ENCODE results near the gene OGFR.

OGFR gene

DNA sequence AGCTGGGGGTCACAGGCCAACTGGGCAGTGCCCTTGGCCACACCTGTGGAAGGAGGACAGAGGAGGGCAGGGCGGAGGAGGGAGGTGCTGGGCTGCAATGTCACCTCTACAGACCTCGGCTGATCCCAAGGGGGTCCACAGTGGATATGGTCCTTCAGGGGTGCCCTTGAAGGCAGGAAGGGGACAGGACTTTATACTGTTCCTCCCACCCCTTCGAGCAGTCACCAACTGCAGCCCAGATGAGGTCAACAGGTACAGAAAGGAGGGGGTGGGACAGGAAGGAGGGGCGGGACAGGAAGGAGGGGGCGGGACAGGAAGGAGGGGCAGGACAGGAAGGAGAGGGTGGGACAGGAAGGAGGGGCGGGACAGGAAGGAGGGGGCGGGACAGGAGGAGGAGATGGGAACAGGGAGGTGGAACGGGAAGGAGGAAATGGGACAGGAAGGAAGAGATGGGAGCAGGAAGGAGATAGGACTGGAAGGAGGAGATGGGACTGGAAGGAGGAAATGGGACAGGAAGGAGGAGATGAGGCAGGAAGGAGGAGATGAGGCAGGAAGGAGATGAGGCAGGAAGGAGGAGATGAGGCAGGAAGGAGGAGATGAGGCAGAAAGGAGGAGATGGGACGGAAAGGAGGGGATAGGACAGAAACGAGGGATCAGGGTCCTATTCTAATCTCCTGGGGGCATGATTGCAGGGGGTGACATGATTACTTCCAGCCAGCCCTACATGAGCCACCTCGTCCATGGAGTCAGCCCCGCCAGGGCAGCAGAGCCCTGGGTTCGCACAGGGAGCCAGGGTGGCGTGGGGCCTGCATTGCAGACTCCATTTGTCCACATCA is 27.7 kb upstream of the OGFR start (continued):
- TF ChIP-seq PRDM1 (tag by site-specific recombination; IDR thresholded peaks at IDR 0.05) (no peak), ZBTB17 (tag by site-specific recombination; IDR thresholded peaks at IDR 0.05) (no peak; the same call in 1 of the 2 replicates), ZNF248 (tag by site-specific recombination; IDR thresholded peaks at IDR 0.05) (no peak), ZFP37 (tag by site-specific recombination; IDR thresholded peaks at IDR 0.05) (no peak), ZNF433 (tag by site-specific recombination; IDR thresholded peaks at IDR 0.05; ENCODE audit: low read depth) (no peak), IKZF3 (tag by site-specific recombination; IDR thresholded peaks at IDR 0.05) (peak; percentile 98), YY2 (tag by site-specific recombination; IDR thresholded peaks at IDR 0.05) (no peak), ZNF239 (tag by site-specific recombination; IDR thresholded peaks at IDR 0.05) (0 out of 2 replicates have a peak, but pooled peaks have one; percentile 23), EGR2 (tag by site-specific recombination; IDR thresholded peaks at IDR 0.05; ENCODE audit: low read depth) (peak; percentile 65), ZNF776 (tag by site-specific recombination; IDR thresholded peaks at IDR 0.05; ENCODE audit: borderline replicate concordance) (no peak), ZNF514 (tag by site-specific recombination; IDR thresholded peaks at IDR 0.05) (no peak), ZNF157 (tag by site-specific recombination; IDR thresholded peaks at IDR 0.05) (no peak), ZNF324 (tag by site-specific recombination; IDR thresholded peaks at IDR 0.05) (no peak), ZNF341 (tag by site-specific recombination; IDR thresholded peaks at IDR 0.05; ENCODE audit: low read depth) (no peak; the same call in none of the 2 replicates), ZBTB8A (tag by site-specific recombination; IDR thresholded peaks at IDR 0.05) (no peak), ZNF138 (tag by site-specific recombination; IDR thresholded peaks at IDR 0.05; ENCODE audit: borderline replicate concordance) (no peak), ZSCAN16 (tag by site-specific recombination; IDR thresholded peaks at IDR 0.05) (no peak), SP2 (tag by site-specific recombination; IDR thresholded peaks at IDR 0.05) (peak; percentile 89)
- TF ChIP-seq, protein P1, sequence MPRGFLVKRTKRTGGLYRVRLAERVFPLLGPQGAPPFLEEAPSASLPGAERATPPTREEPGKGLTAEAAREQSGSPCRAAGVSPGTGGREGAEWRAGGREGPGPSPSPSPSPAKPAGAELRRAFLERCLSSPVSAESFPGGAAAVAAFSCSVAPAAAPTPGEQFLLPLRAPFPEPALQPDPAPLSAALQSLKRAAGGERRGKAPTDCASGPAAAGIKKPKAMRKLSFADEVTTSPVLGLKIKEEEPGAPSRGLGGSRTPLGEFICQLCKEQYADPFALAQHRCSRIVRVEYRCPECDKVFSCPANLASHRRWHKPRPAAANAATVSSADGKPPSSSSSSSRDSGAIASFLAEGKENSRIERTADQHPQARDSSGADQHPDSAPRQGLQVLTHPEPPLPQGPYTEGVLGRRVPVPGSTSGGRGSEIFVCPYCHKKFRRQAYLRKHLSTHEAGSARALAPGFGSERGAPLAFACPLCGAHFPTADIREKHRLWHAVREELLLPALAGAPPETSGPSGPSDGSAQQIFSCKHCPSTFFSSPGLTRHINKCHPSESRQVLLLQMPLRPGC (tag by site-specific recombination; IDR thresholded peaks at IDR 0.05): no peak
- TF ChIP-seq, protein P2, sequence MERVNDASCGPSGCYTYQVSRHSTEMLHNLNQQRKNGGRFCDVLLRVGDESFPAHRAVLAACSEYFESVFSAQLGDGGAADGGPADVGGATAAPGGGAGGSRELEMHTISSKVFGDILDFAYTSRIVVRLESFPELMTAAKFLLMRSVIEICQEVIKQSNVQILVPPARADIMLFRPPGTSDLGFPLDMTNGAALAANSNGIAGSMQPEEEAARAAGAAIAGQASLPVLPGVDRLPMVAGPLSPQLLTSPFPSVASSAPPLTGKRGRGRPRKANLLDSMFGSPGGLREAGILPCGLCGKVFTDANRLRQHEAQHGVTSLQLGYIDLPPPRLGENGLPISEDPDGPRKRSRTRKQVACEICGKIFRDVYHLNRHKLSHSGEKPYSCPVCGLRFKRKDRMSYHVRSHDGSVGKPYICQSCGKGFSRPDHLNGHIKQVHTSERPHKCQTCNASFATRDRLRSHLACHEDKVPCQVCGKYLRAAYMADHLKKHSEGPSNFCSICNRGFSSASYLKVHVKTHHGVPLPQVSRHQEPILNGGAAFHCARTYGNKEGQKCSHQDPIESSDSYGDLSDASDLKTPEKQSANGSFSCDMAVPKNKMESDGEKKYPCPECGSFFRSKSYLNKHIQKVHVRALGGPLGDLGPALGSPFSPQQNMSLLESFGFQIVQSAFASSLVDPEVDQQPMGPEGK (tag by site-specific recombination; IDR thresholded peaks at IDR 0.05): peak; percentile 69
- TF ChIP-seq, protein P3, sequence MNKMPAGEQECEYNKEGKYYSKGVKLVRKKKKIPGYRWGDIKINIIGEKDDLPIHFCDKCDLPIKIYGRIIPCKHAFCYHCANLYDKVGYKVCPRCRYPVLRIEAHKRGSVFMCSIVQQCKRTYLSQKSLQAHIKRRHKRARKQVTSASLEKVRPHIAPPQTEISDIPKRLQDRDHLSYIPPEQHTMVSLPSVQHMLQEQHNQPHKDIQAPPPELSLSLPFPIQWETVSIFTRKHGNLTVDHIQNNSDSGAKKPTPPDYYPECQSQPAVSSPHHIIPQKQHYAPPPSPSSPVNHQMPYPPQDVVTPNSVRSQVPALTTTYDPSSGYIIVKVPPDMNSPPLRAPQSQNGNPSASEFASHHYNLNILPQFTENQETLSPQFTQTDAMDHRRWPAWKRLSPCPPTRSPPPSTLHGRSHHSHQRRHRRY (tag by site-specific recombination; IDR thresholded peaks at IDR 0.05): no peak
- TF ChIP-seq, protein P4, sequence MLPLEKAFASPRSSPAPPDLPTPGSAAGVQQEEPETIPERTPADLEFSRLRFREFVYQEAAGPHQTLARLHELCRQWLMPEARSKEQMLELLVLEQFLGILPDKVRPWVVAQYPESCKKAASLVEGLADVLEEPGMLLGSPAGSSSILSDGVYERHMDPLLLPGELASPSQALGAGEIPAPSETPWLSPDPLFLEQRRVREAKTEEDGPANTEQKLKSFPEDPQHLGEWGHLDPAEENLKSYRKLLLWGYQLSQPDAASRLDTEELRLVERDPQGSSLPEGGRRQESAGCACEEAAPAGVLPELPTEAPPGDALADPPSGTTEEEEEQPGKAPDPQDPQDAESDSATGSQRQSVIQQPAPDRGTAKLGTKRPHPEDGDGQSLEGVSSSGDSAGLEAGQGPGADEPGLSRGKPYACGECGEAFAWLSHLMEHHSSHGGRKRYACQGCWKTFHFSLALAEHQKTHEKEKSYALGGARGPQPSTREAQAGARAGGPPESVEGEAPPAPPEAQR (tag by site-specific recombination; IDR thresholded peaks at IDR 0.05): no peak
- TF ChIP-seq, protein P5, sequence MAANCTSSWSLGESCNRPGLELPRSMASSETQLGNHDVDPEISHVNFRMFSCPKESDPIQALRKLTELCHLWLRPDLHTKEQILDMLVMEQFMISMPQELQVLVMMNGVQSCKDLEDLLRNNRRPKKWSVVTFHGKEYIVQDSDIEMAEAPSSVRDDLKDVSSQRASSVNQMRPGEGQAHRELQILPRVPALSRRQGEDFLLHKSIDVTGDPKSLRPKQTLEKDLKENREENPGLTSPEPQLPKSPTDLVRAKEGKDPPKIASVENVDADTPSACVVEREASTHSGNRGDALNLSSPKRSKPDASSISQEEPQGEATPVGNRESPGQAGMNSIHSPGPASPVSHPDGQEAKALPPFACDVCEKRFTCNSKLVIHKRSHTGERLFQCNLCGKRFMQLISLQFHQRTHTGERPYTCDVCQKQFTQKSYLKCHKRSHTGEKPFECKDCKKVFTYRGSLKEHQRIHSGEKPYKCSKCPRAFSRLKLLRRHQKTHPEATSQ (tag by site-specific recombination; IDR thresholded peaks at IDR 0.05): no peak
- TF ChIP-seq, protein P6, sequence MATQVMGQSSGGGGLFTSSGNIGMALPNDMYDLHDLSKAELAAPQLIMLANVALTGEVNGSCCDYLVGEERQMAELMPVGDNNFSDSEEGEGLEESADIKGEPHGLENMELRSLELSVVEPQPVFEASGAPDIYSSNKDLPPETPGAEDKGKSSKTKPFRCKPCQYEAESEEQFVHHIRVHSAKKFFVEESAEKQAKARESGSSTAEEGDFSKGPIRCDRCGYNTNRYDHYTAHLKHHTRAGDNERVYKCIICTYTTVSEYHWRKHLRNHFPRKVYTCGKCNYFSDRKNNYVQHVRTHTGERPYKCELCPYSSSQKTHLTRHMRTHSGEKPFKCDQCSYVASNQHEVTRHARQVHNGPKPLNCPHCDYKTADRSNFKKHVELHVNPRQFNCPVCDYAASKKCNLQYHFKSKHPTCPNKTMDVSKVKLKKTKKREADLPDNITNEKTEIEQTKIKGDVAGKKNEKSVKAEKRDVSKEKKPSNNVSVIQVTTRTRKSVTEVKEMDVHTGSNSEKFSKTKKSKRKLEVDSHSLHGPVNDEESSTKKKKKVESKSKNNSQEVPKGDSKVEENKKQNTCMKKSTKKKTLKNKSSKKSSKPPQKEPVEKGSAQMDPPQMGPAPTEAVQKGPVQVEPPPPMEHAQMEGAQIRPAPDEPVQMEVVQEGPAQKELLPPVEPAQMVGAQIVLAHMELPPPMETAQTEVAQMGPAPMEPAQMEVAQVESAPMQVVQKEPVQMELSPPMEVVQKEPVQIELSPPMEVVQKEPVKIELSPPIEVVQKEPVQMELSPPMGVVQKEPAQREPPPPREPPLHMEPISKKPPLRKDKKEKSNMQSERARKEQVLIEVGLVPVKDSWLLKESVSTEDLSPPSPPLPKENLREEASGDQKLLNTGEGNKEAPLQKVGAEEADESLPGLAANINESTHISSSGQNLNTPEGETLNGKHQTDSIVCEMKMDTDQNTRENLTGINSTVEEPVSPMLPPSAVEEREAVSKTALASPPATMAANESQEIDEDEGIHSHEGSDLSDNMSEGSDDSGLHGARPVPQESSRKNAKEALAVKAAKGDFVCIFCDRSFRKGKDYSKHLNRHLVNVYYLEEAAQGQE (tag by site-specific recombination; IDR thresholded peaks at IDR 0.05): no peak
- TF ChIP-seq, protein P7, sequence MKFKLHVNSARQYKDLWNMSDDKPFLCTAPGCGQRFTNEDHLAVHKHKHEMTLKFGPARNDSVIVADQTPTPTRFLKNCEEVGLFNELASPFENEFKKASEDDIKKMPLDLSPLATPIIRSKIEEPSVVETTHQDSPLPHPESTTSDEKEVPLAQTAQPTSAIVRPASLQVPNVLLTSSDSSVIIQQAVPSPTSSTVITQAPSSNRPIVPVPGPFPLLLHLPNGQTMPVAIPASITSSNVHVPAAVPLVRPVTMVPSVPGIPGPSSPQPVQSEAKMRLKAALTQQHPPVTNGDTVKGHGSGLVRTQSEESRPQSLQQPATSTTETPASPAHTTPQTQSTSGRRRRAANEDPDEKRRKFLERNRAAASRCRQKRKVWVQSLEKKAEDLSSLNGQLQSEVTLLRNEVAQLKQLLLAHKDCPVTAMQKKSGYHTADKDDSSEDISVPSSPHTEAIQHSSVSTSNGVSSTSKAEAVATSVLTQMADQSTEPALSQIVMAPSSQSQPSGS (tag by site-specific recombination; IDR thresholded peaks at IDR 0.05; ENCODE audit: low read depth): no peak
